Measurements from ENCODE around the gene ZNF862. TPM values are rescaled to one million over a fixed set of nuclear protein-coding genes. Genes with fewer than 3 reads are reported as not detected.
A peak's percentile ranks its signal among the peaks of the same experiment; 100 is the strongest.

Gene ZNF862
- total and polyA plus RNA-seq, 2 of the 13 experiments (the other 11 are each of a cell fraction or from before 2014, with no cell fraction given) = 0.89 to 2.0 TPM

GRCh38 chr7:149837564-149838223 lies 481 bp upstream of the ZNF862 start (continued):
- TF ChIP-seq HINFP (CRISPR knock-in tag; IDR thresholded peaks at IDR 0.05; ENCODE audit: low read depth) (no peak), POLR2AphosphoS5 (IDR thresholded peaks at IDR 0.05; ENCODE audit: low read depth, low read length) (no peak), NCOA5 (CRISPR knock-in tag; IDR thresholded peaks at IDR 0.05) (no peak), ONECUT2 (CRISPR knock-in tag; IDR thresholded peaks at IDR 0.05) (no peak), UBTF (CRISPR knock-in tag; IDR thresholded peaks at IDR 0.05) (no peak), ZNF616 (CRISPR knock-in tag; IDR thresholded peaks at IDR 0.05; ENCODE audit: low read depth) (no peak), SMC3 (IDR thresholded peaks at IDR 0.05; ENCODE audit: low read length) (no peak), ZNF350 (CRISPR knock-in tag; IDR thresholded peaks at IDR 0.05; ENCODE audit: borderline replicate concordance, low read depth) (no peak), NR0B2 (CRISPR knock-in tag; IDR thresholded peaks at IDR 0.05) (no peak), NAIF1 (CRISPR knock-in tag; IDR thresholded peaks at IDR 0.05; ENCODE audit: borderline replicate concordance) (no peak), LCORL (IDR thresholded peaks at IDR 0.05) (no peak), LCORL (CRISPR knock-in tag; IDR thresholded peaks at IDR 0.05) (no peak), ATF3 (CRISPR knock-in tag; IDR thresholded peaks at IDR 0.05) (no peak), SAP130 (CRISPR knock-in tag; IDR thresholded peaks at IDR 0.05; ENCODE audit: low read depth) (peak; percentile 92; the same call in 1 of the 2 replicates), ZNF598 (CRISPR knock-in tag; IDR thresholded peaks at IDR 0.05; ENCODE audit: borderline replicate concordance) (no peak), MXD4 (CRISPR knock-in tag; IDR thresholded peaks at IDR 0.05) (no peak), ARID4A (CRISPR knock-in tag; IDR thresholded peaks at IDR 0.05; ENCODE audit: borderline replicate concordance) (no peak)
